Stimulated activated CD8-positive, alpha-beta memory T cell treated with anti-CD3 and anti-CD28 coated beads, Interleukin-2, amount 100 ng/mL, for 1 hour (primary cell): ENCODE results near the gene PLEKHA5.
"Not testable (repeated sequence)": the region's sequence is repeated elsewhere in the genome, so short reads cannot be mapped to it uniquely, and the experiment has no call there.

Source experiments
- DNase-seq, 2 donors: peaks; one replicate each; pipeline ENCODE4 v3.0.0-alpha.2; 2020; ENCODE audit warnings: low read depth in 2 of 2

Gene PLEKHA5

DNA sequence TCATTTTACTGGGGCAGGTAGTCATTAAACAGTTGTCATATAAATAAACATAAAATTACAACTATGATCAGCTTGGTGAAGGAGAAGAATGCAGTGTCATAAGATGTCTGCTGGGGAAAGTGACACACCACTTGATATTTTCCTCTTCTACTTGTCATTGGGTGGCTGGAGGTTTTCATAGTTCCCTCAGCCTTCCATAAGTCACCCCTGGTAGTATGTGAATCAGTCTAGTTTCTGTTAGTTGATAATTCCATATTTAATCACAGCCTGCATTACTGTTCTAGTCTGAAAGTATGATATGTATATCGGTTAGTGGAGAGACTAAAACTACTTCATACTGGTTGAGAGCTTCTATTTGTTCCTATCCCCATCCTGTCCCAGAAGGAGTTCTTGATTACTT, 38.2 kb downstream of the PLEKHA5 start:
- DNase-seq: no peak

DNA sequence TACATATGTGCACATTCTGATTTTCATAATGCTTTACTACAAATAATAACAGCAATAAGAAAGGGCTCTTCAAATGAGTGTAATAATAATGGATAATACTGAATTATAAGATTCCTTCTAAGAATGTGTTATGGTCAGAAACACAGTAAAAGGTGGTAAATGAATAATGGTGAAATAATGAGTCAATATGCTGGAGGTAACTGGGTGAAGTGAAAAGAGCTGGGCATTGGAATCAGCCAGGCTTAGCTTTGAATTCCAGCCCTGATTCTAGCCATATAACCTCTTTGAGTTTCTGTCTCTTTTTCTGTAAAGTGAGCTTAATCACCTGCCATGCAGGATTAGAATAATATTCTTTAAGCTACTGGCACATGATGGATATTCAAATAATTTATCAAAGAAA, 39.1 kb downstream of the PLEKHA5 start:
- DNase-seq: no peak

DNA sequence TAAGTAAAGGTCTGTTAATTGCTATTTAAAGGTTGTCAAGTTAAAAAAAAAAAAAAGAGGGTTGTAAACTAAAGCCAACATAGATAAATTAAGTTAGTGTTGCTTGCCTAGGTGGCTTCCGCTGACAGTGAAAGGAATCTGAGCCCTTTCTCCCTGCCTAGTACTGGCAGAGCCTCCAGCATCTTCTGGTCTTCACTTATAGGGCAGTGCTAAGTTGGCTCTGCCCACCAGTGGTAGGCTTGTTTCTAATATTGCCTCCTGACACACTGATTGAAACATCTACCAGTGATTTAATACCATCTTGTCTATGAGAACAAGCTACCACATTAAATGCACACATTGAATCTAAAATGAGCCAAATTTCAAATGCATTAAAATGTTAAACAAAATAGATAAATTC, 39.7 kb downstream of the PLEKHA5 start:
- DNase-seq: no peak

DNA sequence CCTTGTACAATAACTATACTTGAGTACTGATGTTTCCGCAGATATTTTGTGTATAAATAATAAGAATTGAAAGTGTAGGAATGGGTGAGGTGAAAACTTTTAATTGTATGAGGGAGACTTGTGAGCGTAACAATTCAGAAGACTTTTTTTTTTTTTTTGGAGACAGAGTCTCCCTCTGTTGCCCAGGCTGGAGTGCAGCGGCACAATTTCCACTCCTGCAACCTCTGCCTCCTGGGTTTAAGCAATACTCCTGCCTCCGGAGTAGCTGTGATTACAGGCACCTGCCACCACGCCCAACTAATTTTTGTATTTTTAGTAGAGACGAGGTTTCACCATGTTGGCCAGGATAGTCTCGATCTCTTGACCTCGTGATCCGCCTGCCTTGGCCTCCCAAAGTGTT, 40.8 kb downstream of the PLEKHA5 start:
- DNase-seq: not testable (repeated sequence)

DNA sequence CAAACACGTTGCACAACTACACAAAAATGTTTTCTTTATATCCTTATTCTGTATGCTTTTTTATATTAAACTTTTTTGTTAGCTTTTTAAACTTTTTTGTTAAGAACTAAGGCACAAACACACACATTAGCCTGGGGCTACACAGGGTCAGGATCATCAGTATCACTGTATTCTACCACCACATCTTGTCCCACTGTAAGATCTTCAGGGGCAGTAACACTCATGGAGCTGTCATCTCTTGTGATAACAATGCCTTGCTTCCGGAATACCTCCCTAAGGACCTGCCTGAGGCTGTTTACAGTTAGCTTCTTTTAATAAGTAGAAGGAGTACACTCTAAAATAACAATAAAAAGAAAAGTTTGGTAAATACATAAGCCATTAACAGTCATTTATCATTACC, 42.2 kb downstream of the PLEKHA5 start:
- DNase-seq: no peak

- DNase-seq: no peak
These were observed 48.2 kb downstream of the PLEKHA5 start for GRCh38 chr12:19177754-19178153.

DNA sequence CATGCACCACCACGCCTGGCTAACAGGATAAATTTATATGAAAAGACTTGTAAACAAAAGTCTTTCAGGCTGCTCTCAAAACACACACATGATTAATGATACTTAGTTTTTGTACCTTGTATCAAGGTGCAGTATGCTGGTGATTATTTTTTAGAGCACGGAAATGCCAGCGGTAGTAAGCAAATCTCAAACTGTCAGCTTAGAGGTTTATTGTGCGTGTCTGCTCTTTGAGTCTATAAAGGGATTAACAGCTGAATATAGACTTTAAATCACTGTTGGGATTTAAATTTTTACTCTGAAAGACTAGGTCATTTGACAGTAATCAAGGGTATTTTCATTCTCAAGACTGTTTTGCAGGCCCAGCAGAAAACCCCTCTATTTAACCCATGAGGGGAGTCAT, 50.5 kb downstream of the PLEKHA5 start:
- DNase-seq: no peak

DNA sequence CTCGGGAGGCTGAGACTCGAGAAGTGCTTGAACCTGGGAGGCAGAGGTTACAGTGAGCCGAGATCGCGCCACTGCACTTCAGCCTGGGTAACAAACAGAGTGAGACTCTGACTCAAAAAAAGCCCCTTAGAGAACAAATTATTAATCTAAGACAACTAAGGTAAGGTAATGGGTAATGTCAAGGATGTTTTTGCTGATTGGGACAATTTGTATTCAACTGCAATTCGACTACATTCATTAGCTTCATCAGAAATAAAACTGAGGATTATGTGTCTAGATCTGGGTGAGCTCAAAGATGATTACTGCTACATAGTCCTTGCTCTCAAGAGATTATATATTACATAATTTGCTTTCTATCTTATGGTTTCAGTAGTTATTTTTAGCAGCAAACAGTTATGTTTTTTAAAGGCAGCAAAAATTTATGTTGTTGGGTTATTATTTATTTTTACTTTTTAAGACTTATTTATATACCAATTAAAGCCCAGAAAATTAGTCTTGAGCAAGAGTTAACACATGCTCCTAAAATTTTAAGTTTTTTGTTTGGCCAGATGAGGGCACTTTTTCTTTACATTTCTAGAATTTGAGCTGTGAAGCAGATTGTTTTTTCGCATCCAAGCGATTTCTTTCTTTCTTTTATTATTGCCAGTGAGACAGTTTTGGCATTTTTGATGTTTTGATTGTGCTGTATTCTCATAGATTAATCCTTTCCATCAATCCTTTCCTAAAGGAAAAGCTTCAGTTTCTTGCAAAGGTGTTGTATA, 52.3 kb downstream of the PLEKHA5 start:
- no peak for DNase-seq

DNA sequence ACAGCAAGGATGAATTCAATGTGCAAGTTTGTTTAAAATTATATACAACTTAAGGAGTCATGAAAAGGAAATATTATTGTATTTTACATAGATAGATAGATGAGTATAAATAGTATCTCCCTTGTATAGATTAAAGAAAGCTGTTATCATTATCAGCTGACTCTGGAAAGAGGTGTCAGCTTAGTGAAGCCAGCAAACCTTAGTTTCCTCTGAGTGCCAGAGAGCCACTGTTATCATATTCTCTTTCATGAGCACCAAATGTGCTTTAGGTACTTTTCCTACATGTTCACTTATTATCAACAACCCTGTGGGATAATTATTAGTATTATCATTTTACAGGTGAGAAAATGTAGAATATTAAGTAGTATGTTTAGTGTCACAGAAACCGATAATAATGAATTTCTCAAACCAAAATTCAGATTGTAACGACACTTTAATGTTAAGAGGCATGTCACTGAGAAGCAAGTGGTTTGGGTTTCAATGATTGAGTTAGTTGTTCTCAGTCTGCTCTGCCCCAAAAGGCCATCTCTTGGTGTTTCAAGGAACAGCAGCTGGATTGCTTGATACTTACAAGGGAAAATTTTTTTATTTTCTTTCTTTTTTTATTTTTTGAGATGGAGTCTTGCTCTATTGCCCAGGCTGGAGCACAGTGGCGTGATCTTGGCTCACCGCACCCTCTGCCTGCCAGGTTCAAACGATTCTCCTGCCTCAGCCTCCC, 53.7 kb downstream of the PLEKHA5 start:
- no peak for DNase-seq

DNA sequence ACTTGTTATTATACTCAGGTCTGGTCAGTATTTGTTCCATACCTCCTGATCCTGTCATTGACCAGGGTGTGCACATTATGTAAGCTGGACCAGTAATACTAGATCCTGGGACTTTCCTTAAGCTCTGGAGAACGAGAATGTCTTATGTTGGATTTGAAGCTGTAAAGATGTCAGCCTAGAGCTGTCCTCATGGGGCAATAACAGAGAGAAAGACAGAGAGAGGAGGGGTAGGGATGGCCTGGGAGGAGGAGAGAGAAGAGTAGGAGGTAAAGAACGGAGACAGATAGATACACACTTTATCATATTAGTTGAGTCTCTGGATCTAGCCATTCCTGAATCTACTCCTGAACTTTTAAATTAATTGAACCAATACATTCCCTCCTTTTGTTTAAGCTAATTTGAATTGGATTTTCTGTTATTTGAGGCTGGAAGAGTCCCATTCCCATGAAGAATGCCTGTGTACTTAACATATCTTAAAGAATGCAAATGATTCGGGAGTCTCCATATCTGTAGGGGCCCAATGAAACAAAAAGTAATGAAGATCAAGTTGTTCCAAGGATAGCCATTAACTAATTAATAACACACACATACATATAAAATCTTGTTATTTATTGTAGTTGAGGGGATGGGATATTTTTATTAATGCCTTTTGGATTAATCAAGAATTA, 55.9 kb downstream of the PLEKHA5 start:
- DNase-seq: no peak

GRCh38 chr12:19186722-19187661, 57.5 kb downstream of the PLEKHA5 start:
- DNase-seq: no peak

- DNase-seq: no peak
These were observed 60.0 kb downstream of the PLEKHA5 start for GRCh38 chr12:19189522-19189921.

DNA sequence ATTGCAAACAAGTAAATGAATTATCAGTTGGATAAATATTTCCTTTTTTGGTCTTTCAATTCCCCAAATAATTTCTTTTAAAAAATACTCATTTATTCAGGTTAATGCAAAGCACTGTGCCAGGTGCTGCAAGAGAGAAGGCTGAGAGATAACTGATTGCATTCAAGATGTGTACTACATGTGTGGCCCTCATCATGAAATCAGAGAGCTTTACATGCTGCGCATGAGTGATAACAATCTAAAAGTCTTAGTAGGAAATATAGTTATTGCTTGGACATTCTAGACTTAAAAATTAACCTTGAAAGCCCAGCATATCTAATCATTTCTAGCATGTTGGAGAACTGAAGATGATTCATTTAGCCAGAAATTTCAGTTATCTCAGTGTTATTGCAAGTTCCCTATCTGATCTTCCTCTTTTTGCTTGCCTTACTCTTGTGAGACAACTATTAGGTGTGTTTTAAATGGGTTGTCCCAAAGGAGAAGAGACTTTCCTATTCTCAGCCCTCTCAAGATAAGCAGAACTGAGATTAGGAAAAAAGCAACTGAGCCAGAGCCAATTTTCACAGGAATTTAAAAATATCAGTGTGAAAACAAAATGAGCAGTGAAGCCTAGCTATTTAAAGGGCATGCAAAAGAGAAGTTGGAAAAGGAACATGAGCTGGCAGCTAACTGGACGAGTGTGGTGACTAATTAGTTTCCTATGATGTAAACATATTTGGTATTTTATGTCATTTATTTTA, 60.9 kb downstream of the PLEKHA5 start:
- DNase-seq: no peak

- DNase-seq: no peak
These were observed 61.6 kb downstream of the PLEKHA5 start for GRCh38 chr12:19191089-19191488.

DNA sequence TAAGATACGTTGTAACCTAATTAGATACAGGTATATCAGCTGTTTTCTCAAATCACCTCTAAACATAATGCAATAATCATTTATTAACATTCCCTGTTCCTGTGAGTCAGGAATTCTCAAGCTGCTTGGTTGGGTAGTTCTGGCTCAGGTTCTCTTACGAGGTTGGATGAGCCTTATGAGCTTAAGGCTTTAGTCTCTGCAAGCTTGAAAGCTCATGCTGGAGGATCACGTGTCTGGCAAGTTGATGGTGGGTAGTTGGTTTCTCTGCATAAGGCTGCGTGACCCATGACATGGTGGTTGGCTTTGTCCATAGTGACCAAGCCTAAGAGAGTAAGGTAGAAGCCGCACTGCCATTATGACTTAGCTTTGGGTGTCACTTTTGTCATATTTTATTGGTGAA, 62.0 kb downstream of the PLEKHA5 start:
- DNase-seq: no peak

- DNase-seq: no peak
These were observed 63.2 kb downstream of the PLEKHA5 start for GRCh38 chr12:19192710-19193109.

DNA sequence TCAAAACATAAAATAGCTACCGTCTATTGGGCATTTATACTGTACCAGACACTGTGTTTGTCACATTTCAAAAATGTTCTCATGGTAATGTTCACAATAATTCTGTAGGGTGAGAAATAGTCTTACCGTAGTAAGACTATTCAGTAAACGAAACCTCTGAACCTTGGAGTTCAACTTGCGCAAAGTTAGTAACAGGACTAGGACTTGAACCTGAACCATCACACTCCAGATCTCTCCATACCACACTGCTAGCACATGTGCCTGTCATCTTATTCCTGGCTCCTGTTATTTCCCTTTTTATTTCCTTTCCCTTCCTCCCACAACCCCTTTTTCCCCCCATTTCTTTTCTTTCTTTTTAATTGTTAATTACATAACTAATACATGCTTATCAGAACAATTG, 65.4 kb downstream of the PLEKHA5 start:
- DNase-seq: no peak

DNA sequence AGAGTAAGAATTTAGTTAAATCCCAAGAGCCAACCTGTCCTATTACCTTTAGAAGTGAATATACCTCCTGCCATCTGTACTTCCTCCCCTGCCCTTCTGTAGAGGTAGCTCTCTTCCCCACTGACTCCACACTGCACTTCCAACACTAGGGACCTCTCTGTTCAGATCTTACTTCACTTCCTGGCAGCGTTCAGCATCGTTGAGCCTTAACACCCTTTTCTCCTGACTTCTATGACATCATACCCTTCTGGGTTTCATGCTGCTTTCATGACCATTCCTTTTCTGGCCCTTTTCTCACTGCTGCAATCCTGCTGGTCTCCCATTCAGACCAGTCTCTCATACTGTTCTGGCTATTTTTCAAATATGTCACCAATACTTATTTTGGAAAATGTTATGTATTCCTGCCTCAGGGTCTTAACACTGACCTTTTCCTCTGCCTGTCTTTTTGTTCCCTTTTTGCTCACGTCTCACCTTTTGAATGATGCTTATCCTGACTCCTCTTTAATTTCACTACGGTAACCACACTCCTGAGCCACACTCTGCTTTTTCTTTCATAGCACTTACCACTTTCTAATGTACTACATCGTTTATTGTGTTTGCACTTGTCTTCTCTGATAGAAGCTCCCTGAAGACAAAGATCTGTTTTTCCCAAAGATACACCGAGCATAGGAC, 67.6 kb downstream of the PLEKHA5 start:
- DNase-seq: no peak

- no peak for DNase-seq
These were observed 68.7 kb downstream of the PLEKHA5 start for GRCh38 chr12:19198272-19198671.

- DNase-seq: no peak
These were observed 69.8 kb downstream of the PLEKHA5 start for GRCh38 chr12:19199332-19199731.

GRCh38 chr12:19200261-19200660, 70.7 kb downstream of the PLEKHA5 start:
- DNase-seq: no peak
